ENCODE data around the gene PPARD. TPM values are rescaled to one million over a fixed set of nuclear protein-coding genes. Genes with fewer than 3 reads are reported as not detected.

Gene PPARD
- total RNA-seq, 1 donor from 2014 or later: 33.8 TPM

DNA sequence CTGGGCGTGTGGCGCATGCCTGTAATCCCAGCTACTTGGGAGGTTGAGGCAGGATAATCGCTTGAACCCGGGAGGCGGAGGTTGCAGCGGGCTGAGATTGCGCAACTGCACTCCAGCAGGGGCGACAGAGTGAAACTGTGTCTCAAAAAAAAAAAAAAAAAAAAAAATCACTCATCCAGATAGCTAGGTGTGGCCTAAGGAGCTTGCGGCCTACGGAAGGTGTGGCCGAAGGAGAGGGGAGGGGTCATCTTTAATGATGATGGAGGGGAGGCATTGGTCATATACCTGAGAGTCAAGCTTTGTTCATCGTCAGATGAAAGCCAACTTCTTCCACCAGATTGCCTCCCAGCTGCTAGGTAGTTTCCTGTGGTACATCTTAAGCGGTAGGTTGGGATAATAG lies 801 bp upstream of the PPARD start:
- H3K4me3 Mint-ChIP-seq (ENCODE audit: unreplicated experiment): no peak overlapping the region
- H3K27me3 Mint-ChIP-seq (ENCODE audit: unreplicated experiment): peaks cover 23% of the 10 kb centered on the region

DNA sequence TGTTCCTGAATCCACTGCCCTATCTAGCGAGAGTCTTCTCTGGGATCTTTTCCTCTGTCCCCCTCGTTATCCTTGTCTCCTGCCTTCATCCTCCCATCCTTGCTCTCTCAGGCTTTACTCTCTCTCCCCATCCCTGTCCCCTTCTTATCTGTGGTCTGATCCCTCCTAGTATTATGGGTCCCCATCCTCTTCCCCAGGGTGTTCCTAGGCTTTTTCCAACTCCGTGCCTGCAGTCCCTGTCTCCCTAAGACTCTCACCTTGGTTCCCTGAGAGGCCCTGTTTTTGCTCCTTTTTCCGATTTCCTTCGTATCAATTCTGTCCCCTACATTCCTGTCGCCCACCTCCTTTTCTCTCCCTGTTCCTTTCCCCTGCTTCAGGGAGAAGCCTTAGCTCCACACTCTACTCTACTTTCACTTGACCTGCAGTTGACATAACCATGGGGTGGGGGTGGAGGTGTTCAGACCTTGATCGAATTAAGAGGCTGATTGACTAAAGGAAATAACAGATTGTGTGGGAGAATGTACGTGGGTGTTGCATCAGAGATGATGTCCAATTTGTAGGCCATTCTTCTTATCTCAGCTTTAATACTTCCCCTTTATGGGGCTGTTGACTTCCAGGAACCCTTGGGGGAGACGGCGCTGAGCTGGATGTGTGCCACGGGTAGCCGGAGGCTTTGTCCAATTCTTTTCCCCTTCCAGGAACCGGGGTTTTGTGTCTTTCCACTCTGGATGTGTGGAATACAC lies 905 bp downstream of the PPARD start:
- H3K4me1 Mint-ChIP-seq (ENCODE audit: unreplicated experiment): peaks cover 23% of the 10 kb centered on the region
- no peak for DNase-seq (ENCODE audit: extremely low spot score, unreplicated experiment)

More for the DNA sequence above, 801 bp upstream of the PPARD start:
- TF ChIP-seq, protein P1, sequence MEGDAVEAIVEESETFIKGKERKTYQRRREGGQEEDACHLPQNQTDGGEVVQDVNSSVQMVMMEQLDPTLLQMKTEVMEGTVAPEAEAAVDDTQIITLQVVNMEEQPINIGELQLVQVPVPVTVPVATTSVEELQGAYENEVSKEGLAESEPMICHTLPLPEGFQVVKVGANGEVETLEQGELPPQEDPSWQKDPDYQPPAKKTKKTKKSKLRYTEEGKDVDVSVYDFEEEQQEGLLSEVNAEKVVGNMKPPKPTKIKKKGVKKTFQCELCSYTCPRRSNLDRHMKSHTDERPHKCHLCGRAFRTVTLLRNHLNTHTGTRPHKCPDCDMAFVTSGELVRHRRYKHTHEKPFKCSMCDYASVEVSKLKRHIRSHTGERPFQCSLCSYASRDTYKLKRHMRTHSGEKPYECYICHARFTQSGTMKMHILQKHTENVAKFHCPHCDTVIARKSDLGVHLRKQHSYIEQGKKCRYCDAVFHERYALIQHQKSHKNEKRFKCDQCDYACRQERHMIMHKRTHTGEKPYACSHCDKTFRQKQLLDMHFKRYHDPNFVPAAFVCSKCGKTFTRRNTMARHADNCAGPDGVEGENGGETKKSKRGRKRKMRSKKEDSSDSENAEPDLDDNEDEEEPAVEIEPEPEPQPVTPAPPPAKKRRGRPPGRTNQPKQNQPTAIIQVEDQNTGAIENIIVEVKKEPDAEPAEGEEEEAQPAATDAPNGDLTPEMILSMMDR (IDR thresholded peaks at IDR 0.05): no peak
- DNase-seq (ENCODE audit: extremely low spot score, unreplicated experiment): no peak
- Mint-ChIP-seq H3K4me1 (ENCODE audit: unreplicated experiment) (peaks cover 23% of the 10 kb centered on the region), H3K27ac (ENCODE audit: unreplicated experiment) (no peak overlapping the region), H3K36me3 (ENCODE audit: unreplicated experiment) (peaks cover 3% of the 10 kb centered on the region), H3K9me3 (ENCODE audit: unreplicated experiment) (no peaks in the 10 kb centered on the region)

DNA sequence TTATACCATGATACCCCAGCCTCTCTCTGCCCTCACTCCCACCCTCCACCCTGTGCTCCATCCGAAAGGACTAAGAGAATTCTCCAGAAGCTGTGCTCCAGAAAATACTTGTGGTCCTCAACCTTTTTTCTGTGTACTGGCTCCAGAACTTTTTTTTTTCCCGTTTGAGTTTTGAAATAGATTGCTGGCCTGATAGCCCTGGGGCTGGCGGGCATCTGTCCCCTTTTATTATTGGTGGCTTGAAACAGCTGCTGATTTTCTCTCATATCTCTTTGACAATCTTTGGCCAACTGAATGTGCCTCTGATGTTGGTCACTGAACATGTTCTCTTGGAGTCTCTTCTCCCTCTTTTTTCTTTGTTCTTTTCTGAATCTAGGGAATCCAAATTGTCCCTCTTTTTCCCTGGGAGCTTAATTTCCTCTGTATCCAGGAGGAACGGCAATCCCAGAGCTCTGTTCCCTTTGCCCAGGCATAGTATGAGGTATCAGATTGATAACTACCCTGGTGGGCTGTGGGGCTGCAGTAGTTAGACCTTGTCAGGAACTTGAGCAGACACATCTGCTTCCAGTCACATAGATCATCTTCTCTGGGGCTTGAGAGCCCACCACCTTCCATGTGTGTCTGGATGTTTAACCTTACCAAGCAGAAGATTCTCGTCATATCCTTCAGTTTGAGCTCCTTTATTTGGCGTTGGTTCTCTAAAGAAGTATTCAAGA lies 1.6 kb downstream of the PPARD start:
- Mint-ChIP-seq H3K27ac (ENCODE audit: unreplicated experiment) (peak overlapping the region; percentile 29), H3K9me3 (ENCODE audit: unreplicated experiment) (no peaks in the 10 kb centered on the region), H3K36me3 (ENCODE audit: unreplicated experiment) (peaks cover 12% of the 10 kb centered on the region), H3K27me3 (ENCODE audit: unreplicated experiment) (peaks cover 2% of the 10 kb centered on the region), H3K4me3 (ENCODE audit: unreplicated experiment) (peak overlapping the region; percentile 96), H3K4me1 (ENCODE audit: unreplicated experiment) (peaks cover 23% of the 10 kb centered on the region)
- TF ChIP-seq, protein P1 (IDR thresholded peaks at IDR 0.05): no peak
- no peak for DNase-seq (ENCODE audit: extremely low spot score, unreplicated experiment)

More for the DNA sequence above, 905 bp downstream of the PPARD start:
- Mint-ChIP-seq H3K27ac (ENCODE audit: unreplicated experiment) (peak overlapping the region; percentile 90), H3K36me3 (ENCODE audit: unreplicated experiment) (peaks cover 7% of the 10 kb centered on the region), H3K4me3 (ENCODE audit: unreplicated experiment) (peak overlapping the region; percentile 96), H3K27me3 (ENCODE audit: unreplicated experiment) (peaks cover 6% of the 10 kb centered on the region), H3K9me3 (ENCODE audit: unreplicated experiment) (no peaks in the 10 kb centered on the region)
- TF ChIP-seq, protein P1 (IDR thresholded peaks at IDR 0.05): no peak

DNA sequence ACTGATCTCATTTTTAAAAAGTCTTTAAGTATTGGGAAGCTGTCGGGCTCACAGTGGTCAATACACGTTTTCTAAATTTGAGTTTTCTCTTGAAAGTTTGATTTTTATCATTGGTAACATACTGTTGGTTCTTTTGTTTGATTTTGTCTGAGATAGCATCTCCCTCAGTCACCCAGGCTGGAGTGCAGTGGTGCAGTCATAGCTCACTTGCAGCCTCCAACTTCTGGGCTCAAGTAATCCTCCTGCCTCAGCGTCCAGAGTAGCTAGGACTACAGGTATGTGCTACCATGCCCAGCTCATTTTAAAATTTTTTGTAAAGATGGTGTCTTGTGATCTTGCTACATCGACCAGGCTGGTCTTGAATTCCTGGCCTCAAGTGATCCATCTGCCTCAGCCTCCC lies 9.1 kb downstream of the PPARD start:
- no peak for DNase-seq (ENCODE audit: extremely low spot score, unreplicated experiment)
- Mint-ChIP-seq H3K27me3 (ENCODE audit: unreplicated experiment) (no peaks in the 10 kb centered on the region), H3K27ac (ENCODE audit: unreplicated experiment) (no peak overlapping the region), H3K9me3 (ENCODE audit: unreplicated experiment) (no peaks in the 10 kb centered on the region), H3K4me3 (ENCODE audit: unreplicated experiment) (no peak overlapping the region), H3K4me1 (ENCODE audit: unreplicated experiment) (no peaks in the 10 kb centered on the region), H3K36me3 (ENCODE audit: unreplicated experiment) (peaks cover 63% of the 10 kb centered on the region)
- TF ChIP-seq, protein P1 (IDR thresholded peaks at IDR 0.05): no peak

DNA sequence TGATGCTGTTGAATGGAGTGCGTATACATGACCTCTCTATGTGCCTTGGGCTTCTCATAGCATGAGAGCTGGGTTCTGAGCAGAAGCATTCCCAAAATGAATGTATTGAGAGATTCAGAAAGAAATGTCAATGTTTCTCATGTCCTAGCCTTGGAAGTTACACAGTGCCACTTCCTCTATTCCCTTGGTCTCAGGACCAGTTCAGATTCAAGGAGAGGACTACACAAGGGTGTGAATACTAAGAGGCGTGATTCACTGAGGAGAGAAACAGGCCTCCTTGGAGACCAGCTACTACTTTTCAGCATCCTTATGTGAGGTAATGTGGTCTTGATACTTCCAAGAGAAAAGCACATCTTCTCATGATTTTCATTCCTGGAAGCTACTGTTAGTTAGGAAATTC lies 10.4 kb downstream of the PPARD start:
- DNase-seq (ENCODE audit: extremely low spot score, unreplicated experiment): no peak
- TF ChIP-seq, protein P1 (IDR thresholded peaks at IDR 0.05): no peak
- H3K4me3 Mint-ChIP-seq (ENCODE audit: unreplicated experiment): no peak overlapping the region
- no peaks in the 10 kb centered on the region for H3K9me3 Mint-ChIP-seq (ENCODE audit: unreplicated experiment)
- H3K4me1 Mint-ChIP-seq (ENCODE audit: unreplicated experiment): peaks cover 3% of the 10 kb centered on the region
- H3K36me3 Mint-ChIP-seq (ENCODE audit: unreplicated experiment): peaks cover 66% of the 10 kb centered on the region
- no peak overlapping the region for H3K27ac Mint-ChIP-seq (ENCODE audit: unreplicated experiment)
- no peaks in the 10 kb centered on the region for H3K27me3 Mint-ChIP-seq (ENCODE audit: unreplicated experiment)
